CD4-positive, alpha-beta T cell treated with Interleukin-4 for 4 hours (primary cell): ENCODE measurements around the gene CHPT1.
"Not testable (repeated sequence)": the region's sequence is repeated elsewhere in the genome, so short reads cannot be mapped to it uniquely, and the experiment has no call there.

Experiments
- DNase-seq: peaks from one replicate; pipeline ENCODE4 v3.0.0-alpha.2; 2020

CHPT1 gene

DNA sequence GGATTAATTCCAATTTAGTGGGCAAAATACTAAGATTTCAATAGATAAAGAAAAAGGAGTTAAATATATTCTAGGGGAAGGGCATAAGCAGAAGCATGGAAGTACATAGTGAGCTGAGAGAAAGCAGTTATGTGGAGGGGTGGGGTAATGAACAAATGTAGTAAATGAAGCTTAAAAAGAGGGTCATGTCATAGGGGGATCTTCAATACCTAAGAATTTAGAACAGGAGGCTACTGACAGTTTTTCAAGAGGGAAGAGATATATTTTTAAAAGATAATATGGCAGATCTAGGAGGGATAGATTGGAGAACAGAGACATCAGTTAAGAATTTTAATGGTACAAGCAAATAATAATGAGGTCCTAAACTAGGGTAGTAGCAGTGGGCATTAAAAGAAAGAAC lies 32.4 kb downstream of the CHPT1 start:
- no peak for DNase-seq

DNA sequence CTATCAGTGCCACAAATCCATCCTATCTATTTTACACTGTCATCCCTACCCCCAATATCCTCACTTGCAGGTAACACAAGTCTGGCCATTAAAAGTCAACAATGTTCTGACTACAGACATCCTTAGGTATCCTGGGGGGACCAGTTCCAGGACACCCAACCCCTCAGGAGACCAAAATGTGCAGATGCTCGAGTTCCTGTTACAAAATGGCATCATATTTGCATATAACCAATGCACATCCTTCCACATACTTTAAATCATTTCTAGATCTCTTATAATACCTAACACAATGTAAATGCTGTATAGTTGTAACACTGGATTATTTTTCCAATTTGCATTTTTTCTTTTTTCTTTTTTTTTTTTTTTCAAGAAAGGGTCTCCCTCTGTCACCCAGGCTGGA lies 34.9 kb downstream of the CHPT1 start:
- no peak for DNase-seq

DNA sequence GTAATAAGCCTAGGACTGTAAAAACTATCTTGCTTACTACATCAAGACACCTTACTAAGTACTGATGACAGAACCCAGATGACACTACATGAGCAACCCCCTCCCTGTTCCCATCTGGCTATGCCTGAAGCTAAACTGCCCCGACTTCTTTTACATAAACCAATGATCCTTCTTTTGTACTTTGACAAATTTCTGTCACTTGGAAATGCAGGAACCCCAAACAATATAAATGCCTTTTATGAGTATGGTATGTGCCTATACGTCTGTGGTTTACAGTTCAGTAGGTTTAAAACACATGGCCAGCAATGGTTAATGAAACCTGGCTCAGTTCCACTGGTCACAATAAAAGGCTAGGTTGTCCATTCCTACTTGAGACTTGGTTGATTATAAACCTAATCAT lies 35.7 kb downstream of the CHPT1 start:
- DNase-seq: no peak

DNA sequence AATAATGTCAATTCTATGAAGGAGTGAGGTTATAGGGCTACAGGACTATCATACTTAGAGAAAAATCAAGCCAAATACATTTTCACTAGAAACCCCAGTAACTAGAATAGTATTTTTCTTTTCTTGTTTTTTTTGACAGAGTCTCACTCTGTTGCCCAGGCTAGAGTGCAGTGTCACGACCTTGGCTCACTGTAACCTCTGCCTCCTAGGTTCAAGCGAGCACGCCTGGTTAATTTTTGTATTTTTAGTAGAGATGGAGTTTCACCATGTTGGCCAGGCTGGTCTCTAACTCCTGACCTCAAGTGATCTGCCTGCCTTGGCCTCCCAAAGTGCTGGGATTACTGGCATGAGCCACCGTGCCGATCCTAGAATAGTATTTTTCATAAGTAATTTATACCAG lies 37.0 kb downstream of the CHPT1 start:
- DNase-seq: not testable (repeated sequence)

DNA sequence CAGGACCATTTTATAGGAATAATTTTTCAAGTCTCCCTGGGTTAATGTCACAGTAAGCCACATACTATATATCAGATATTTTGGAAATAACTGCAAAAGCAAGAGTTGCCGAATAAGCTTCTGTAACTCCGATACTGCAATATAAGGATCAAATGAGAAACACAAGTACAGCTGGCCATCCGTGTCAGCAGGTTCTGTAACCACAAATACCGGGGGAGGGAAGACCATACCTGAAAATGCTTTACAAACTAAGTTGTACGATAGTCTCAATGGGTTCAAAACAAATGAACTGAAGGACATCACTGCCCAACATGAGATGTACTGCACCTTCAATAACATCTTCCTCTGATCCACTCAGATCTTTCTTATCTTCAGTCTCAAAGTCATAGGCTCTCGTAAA lies 40.0 kb downstream of the CHPT1 start:
- DNase-seq: no peak

DNA sequence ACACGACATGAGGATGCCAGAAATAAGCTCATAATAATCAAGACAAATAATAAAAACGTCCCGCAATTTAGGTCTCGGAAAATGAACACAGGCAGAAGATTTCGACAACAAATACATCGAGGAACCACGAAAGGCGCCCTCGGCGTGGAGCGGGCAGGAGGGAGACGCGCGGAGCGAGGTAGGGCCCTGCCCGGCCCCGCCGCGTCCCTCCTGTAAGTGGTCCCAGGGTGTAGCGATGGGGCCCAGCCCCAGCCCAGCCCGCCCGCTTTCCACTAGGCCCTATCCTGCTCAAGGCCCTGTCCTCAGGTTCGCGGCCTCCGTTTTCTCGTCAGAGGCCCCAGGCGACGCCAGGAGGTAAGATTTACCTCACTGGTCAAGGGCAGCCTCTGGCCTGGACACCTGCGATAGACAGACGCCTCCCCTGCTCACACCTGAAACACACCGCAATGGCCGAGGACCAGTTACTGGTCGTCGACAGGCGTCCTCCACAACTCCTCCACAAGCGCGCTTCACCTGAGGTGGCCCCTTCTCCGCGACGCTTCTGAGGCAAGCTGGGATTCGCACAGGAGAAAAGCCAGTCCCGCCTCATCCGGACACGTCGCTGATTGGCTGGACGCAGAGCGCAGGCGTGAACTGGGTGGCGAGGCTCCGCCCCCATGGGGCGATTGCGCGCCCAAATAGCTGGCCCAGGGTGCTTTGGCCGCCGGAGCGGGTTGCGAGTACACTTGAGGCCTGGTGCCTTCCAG lies 41.7 kb downstream of the CHPT1 start, which contains the start of gene SYCP3:
Gene SYCP3, minus strand, starts transcription at position 543 of the 746 bp plus-strand sequence. CDS start 1,527 bp downstream, outside the sequence.
- no peak for DNase-seq

DNA sequence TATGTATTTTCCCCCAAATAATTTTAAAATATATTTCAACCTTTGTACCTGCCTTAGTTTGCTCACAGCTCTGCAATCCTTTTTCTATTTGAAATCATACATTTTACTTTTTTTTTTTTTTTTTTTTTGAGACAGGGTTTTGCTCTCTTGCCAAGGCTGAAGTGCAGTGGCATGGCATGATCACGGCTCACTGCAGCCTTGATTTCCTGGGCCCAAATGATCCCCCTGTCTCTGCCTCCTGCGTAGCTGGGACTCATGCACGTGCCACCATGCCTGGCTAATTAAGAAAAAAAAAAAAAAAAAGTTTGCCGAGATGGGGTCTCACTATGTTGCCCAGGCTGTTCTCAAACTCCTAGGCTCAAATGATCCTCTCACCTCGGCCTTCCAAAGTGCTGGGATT lies 43.1 kb downstream of the CHPT1 start:
- no peak for DNase-seq

DNA sequence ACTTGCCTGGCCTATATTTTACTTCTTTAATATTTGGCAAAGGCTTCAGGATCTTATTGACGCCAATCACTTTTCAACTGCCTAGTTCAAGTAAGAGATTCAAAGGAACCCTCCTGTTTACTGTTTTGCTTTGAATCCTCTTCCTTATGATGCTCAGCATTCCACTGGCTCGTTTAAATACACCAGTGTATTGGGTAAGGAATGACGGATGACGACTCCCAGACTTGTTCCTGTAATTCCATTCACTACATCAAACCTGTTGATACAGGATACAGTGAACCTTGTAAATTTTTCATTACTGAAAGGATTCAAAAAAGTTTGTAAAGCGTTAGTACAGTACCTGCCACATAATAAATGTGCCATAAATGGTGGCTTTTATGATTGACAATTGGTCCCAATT lies 43.5 kb downstream of the CHPT1 start:
- no peak for DNase-seq

DNA sequence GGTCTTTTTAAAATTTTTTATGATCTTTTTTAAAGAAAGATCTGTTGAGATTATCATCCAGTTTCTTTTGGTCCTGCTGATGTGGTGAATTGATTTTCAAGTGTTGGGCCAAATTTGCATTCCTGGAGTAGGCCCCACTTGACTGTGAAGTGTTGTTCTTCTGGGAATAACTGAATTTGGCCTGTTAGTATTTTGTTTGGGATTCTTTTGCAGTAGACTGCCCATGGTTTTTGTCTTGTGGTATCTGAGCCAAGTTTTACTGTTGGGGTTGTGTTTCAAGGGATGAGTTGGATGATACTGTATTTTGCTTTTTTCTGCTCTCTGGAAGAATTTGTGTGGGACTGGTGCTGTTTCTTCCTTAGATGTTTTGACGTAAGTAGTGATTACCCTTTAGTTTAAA lies 45.8 kb downstream of the CHPT1 start:
- no peak for DNase-seq

DNA sequence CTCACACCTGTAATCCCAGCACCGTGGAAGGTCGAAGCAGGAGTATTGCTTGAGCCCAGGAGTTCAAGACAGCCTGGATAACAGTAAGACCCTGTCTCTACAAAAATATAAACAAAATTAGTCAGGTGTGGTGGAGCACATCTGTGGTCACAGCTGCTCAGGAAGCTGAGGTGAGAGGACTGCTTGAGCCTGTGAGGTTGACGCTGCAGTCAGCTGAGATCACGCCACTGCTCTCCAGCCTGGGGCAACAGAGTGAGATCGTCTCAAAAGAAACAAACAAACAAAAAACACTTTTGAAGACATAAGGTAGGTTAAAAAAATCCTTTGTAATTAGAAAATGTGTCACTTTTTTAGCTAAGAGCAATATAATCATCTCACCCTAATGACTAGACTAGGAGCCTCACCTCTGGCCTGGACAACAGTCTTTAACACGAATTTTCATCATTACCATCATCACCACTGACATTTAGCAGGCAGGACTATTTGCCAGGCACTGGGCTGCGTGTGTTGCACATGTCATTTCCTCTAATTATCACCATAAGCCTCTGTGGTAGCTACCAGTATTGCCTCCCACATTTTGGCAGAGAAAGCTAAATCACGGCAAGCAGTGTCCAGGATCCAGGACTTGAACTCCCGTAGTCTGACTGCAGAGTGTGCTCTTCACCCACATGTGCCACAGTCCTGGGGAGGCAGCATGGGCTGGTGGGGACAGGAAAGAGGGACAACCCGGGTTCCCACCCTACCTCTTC lies 46.5 kb downstream of the CHPT1 start:
- DNase-seq: peak; percentile 10

DNA sequence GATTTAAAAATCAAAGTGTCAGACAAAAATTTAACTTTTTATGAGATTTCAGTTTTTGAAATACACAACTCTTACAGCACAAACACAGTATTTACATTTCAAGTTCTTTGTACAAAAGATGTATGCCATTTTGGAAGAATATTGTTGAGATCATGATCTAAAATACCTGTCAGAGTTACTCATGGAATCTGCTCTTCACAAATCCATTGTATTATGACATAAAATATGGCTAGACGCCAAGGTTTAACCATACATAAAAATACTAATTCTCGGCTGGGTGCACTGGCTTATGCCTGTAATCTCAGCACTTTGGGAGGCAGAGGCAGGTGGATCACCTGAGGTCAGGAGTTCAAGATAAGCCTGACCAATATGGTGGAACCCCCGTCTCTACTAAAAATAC lies 48.0 kb downstream of the CHPT1 start:
- DNase-seq: no peak

DNA sequence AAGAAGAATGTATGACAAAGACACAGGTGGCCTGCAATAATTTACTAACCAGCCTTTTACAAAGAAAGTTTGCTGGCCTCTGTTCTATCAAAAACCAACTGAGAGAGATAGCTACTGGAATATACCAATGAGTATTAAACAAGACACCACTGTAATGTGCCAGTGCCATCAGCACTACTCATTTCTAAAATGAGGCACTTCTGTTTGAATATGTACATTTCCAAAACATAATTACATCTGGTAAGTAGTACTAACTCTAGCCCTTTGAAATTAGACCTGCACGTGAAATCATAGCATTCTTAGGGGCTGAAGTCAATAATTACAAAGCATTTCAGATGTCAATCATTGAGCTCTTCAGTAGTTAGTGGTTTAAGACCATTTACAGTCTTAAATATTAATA lies 48.8 kb downstream of the CHPT1 start:
- no peak for DNase-seq

DNA sequence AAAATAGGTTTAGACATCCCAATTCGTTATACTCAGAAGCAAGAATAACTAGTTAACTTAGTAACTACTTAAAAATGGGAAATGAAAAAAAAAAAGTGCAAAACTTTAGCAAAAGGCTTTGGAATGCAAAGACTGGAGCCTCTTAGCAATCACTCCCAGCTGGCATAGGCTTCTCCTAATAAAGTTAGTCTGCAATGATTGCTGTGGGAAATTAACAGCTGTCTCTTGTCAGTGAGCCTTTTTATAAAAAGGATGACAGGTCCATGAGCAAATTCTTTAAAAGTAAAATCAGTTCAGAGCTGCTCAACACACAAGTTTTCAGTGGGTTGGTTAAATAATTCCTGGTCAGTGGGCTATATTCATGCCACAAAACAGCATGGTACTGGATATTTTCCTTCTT lies 49.2 kb downstream of the CHPT1 start:
- no peak for DNase-seq

DNA sequence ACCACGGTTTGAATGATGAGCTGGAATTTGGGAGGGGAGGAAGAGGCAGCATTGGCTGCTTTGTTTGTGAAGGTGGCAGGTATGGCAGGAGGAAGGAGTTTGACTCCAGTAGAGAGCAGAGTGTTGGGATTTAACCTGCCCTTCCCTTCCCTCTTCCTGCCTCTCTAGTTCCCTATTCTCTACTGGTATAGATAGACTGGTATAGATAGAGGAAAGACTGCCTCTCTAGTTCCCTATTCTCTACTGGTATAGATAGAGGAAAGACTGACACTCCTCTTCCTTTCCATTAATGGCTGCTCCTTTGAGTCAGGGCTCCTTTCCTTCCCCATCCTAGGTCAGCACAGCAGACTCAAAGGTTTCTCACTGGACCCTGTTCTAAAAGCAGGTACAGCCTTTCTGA lies 50.3 kb downstream of the CHPT1 start:
- DNase-seq: no peak

DNA sequence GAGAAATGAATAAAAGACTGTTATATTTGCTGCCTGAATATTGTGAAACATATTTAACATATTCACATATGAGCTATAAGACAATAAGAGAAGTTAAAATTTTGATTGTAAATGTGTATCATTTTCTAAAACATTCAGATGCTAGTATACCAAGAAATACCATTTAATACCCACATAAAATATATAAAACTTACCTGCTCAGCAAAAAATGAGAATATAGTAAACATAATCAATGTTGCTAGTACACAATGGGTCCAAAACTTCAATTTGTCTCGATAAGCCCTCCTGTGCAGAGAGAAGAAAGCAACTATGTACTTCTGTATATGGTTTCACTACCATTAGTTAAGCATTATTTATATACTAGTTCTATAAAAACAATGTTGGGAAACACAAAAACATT lies 51.5 kb downstream of the CHPT1 start:
- DNase-seq: no peak

DNA sequence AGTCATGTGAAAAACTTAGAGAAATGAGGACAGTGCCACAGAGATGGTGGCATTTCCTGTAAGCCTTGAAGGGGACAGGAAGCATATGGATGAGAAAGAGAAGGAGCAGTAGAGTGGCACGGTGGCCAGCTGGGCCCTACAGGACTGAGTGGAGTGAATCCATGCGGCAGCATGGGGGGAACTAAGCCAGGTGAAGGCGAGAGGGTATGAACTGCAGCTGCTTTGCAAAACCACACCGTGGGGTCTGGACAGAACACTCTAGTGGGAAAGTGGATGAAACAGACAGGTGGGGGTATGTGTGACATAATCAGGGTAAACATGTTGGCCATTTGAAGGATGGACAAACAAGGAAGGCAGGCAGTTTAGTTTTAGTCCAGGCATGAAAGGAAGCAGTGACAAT lies 52.2 kb downstream of the CHPT1 start:
- no peak for DNase-seq

DNA sequence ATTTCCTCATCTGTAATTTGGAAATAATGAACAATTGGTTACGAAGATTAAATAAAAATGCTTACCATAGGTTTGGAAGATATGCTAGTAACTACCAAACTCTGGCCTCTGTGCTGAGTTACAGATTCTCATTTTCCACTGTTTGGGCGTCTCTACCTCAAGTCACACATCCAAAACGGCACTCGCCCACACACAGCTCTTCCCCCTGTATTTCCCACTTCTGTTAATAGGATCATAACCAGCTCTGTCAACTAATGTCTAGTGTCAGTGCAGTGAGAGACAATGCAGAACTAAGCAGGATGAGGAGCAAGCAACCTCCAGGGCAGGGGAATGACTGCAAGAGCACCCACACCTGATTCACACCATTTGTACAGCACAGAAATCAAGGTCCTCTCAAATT lies 52.7 kb downstream of the CHPT1 start:
- DNase-seq: no peak

DNA sequence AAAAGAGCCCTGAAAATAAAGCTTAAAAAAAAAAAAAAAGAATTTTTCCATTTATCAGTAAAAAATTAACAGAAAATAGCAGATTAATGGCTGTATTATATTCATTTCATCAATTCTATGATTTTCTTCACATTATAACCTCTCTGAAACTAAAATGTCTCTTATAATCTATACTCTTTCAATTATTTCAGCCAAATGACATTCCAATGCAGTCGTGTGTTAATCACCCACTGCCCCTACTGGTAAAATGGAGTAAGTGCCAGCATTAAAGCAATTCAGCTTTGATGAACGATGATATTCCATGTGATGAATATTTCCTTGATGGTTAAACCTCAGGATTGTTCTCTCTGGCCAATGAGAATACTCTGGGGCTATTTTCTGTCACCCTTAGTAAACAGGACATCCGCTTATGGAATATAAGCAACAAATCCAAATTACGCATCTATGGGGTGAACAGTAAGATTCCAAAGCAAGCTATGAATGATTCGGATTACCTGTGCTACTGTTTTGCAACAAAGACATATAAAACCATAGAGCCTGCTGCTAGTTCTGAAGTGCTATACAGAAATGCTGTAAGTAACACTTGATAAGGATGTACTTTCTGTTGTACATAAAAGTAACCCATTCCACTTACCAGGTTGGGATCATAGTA lies 62.1 kb downstream of the CHPT1 start:
- peak; percentile 56 for DNase-seq

DNA sequence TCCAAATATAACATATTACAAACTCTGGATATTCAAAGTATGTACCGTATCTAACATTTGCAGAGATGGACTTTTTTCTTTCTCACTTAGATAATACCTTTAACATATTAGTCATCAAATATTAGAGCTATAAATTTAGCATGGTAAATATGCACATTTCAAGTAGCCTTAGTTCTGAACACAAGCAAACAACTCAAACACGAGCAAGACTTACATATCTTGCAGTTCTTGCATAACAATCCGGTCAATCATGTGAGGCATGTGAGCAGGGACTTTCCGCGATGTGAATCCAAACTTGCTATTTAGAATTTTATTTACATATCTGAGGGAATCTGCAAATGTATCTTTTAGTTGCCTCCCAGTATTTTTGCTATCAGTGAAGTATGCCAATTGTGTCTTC lies 63.9 kb downstream of the CHPT1 start:
- DNase-seq: no peak

DNA sequence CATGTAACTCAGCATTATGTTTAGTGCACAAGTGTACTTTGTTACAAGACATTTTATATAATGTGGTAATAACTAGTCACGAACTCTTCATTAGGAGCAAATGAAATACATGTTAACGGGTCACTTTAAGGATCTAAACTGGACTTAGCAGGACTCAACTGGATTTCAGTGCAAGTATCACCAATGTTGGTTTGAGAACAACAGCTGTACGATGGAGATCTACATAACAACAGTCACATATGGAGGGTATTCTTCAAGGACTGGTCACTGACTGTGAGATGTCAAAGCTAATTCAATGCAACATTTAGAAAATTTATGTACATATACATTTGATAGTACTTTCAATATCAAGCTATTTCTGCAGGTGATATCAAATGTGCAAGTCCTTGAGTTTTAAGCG lies 64.3 kb downstream of the CHPT1 start:
- no peak for DNase-seq

DNA sequence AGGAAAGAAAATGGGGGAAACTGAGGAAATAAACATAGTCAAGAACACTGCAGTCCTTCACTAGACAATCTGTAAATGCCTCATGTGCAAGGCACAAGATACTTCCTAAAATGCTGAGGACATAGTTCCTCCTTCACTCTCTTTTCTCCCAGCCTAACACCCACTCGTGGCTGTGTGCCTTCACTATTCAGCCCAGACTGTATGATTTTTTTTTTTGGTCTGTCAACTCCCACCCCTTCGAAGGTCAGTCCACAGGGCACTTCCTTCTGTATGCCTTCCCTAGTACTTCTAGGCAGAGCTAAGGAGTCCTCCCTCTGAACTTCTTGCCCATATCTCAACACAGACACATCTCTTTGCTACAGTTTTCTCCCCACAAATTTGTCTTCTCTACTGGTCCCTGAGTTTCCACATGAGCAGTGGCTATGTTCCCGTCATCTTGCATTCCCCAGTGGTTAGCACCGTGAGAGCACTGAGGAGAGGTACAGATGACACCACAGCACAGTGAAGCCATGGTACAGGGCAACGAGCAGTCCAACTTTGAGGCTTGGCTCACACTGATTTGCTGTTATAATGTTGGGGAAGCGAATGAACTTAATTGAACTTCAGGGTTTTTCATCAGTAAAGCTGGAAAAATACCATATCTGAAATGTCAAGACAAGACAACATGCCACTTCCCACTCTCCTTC lies 65.9 kb downstream of the CHPT1 start:
- DNase-seq: no peak

DNA sequence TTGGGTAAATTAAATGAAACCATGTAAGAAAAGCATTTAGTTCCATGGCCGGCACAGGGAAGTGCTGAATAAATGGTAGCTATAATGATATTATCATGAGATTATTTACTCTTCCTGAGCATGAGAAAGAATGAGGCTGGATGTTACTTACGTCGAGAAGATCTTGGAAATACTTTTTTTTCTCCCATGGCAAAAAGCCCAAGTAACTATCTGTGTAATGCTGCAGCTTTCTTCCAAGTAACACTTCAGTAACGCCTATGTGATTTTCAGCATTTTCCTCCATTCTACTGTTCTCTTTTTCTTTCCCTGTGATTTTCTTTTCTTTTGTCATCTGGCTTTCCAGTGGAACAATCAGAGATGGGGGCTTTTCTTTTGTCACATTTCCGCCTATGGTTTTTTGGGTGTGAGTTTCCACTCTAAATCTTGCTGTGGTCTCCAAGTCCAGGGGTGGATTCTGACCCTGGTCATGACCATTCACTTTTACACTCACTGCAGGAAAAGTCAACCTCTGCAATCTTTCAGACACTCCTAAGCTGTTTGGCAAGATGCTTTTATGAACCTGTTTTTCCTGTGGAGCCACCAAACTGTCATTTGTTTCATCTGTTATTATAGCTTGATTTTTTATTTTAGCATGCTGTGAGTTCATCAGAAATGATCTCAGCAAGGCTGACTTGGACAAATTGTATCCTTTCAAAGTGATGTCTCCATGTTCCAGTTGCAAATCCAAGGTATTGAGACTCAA lies 66.8 kb downstream of the CHPT1 start:
- DNase-seq: no peak

DNA sequence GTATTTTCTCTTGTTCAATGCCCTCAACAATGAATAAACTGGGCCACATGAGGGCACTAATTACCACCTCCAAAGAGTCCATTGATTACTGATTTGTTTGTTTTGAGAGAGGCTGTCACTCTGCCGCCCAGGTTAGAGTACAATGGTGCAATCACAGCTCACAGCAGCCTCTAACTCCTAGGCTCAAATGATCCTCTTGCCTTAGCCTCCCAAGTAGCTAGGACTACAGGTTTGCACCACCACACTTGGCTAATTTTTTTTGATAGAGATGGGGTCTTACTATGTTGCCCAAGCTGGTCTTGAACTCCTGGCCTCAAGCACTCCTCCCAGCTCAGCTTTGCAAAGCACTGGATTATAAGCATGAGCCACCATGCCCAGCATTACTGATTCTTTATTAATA lies 70.1 kb downstream of the CHPT1 start:
- no peak for DNase-seq
